Retinal pigment epithelial cell (primary cell): ENCODE data around the gene GPR158.

Experiments used
- DNase-seq: peaks from one replicate; pipeline ENCODE4 v3.0.0-alpha.2; 2010; ENCODE audit warnings: low read depth
- H3K4me3 ChIP-seq: 2 replicates; pipeline ENCODE4 v1.5.1; 2011; ENCODE audit warnings: mild to moderate bottlenecking, low read length, control low read depth, moderate library complexity
- TF ChIP-seq, protein P1 (sequence below): conservative IDR thresholded peaks from 2 replicates; pipeline ENCODE4 v1.5.1; 2011; ENCODE audit warnings: low read depth, low read length, control low read depth, inconsistent platforms

Gene GPR158

DNA sequence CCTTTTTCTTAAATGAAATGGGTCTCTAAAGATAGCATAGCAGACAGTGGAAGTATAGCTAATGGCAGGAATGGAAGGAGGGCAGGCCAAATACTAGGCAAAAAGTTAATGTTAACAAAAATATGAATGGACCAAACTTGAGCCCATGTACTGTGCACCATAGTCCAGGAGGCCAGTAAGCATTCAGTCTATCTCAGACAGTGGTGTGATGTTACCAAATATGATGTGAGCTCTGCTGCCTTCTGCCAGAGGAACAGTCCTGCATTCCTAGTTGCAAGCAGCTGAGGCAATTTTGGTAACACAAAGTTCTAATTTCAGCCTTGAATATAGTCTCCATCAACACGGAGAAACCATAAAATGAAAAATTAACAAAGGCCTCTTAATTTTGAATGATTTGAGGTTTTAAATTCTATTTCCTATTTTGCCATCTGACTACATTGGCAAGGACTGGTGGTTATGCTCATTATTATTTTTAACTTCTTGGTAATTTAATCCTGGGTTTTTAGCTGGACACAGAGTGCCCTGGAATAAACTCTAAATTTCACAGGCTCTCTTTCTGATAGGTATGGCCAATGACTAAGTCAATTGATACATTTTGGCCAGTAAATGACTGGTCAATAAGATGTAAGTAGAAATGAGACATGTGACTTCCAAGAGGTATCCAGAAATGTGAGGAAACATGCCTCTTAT, 442.2 kb downstream of the GPR158 start:
- DNase-seq = no peak
- no peak overlapping the region for H3K4me3 ChIP-seq
- TF ChIP-seq, protein P1, sequence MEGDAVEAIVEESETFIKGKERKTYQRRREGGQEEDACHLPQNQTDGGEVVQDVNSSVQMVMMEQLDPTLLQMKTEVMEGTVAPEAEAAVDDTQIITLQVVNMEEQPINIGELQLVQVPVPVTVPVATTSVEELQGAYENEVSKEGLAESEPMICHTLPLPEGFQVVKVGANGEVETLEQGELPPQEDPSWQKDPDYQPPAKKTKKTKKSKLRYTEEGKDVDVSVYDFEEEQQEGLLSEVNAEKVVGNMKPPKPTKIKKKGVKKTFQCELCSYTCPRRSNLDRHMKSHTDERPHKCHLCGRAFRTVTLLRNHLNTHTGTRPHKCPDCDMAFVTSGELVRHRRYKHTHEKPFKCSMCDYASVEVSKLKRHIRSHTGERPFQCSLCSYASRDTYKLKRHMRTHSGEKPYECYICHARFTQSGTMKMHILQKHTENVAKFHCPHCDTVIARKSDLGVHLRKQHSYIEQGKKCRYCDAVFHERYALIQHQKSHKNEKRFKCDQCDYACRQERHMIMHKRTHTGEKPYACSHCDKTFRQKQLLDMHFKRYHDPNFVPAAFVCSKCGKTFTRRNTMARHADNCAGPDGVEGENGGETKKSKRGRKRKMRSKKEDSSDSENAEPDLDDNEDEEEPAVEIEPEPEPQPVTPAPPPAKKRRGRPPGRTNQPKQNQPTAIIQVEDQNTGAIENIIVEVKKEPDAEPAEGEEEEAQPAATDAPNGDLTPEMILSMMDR = no peak

DNA sequence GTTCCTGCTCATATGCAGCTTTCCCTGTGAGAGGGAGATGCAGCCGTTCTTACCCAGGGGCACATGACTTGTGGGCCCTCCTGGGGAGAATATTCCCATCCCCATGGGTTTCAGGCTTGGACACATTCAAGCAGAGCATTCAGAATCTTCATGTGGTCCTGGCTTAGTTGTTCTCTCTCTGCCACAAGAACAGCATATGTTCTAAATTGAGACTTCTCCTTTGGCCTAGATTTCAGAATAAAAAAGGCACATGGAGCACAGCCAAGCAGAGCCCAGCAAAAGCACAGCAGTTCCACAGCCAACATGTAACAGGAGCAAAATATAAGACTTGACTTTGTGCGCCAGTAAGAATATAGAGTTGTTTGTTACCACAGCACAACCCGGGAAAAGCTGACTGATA, 452.8 kb downstream of the GPR158 start:
- TF ChIP-seq, protein P1 = no peak
- H3K4me3 ChIP-seq = no peak overlapping the region
- no peak for DNase-seq

DNA sequence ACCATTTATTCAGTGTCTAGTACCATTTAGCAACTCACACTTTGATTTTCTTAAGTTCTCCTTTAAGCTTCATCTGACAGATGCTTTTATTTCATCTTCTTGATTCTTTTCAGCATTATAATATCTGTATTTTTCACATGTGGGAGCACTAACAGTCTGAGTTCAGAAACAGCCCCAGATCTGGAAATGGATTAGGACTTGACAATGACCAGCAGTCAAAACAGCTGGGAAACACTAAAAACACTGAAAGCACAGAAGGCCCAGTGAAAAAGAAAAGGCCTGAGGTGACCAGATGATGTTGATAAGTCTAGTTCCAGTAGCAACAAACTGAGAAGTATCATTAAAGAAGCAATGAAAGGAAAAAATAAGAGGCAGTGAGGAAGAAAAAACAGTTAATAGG, 454.5 kb downstream of the GPR158 start:
- H3K4me3 ChIP-seq = no peak overlapping the region
- no peak for DNase-seq
- TF ChIP-seq, protein P1 = no peak

DNA sequence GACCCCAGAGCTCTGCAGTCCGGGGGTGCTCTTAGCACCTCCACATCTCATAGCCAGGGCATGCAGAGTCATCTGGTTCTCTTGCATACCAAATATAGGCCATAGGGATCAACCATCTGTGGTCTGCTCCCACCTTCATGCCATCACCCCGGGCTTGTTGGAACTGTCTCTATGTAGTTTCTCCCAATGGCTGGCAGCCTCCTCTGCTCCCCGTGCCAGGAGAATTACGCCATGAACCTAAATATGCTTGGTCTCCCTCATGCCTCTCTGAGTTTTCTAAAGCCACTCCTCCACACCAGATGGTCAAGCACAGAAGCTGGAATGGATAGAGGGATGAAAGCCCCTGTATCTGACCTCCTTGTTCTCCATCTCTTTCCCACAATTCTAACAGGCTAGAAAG, 456.7 kb downstream of the GPR158 start:
- DNase-seq = no peak
- TF ChIP-seq, protein P1 = no peak
- no peak overlapping the region for H3K4me3 ChIP-seq

DNA sequence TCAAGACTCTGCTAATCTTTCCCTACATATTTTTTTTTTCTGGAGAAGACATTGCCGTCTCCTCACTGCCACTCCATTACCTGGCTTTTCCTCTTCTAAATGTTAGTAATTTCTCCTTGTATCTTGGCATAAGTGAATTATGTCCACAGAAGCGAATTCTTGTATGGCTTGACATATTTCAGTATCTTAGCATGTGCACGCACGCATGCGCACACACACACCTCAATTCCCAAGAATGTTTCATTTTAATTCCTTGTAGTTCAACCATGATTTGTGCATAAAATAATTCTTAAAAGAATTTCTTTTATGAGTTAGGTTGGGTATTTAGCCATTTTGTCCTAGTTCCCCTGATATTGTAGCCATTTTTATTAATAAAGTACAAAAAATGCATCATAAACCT, 458.0 kb downstream of the GPR158 start:
- no peak overlapping the region for H3K4me3 ChIP-seq
- TF ChIP-seq, protein P1 = no peak
- no peak for DNase-seq

DNA sequence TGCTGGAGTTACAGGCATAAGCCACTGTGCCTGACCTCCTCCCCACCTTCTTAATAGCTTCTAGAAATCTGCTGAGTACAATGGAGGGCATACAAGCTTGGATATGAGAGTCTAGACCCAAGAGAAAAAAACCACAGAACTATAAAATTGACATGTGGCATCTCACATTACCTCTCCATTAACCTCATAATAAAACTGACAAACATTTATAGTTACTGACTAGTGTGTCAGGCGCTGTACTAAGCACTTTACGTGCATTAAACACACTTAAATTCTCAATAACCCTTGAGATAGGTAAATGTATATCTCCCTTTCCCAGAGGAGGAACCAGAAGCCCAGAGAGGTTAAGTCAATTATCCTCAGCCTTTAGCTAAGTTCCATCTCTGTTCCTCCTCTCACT, 458.7 kb downstream of the GPR158 start:
- no peak for DNase-seq
- TF ChIP-seq, protein P1 = no peak
- no peak overlapping the region for H3K4me3 ChIP-seq

DNA sequence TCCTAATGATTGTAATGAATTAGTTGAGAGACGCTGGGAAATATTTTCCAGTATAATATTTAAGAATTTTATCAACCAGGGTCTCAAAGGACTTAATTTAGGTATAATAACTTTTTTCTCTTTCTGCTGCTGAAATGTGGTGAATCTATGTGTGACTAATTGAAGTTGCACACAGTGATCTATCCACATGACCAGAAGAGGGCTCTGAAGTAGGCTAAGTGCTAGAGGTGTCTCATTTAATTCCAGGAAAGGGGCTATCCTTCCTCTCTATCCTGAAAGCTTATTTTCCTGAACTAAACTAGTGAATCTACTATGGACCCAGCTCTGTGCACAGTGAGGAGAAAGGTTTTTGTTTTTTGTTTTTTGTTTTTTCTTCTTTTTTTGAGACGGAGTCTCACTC, 464.8 kb downstream of the GPR158 start:
- TF ChIP-seq, protein P1 = no peak
- H3K4me3 ChIP-seq = no peak overlapping the region
- DNase-seq = no peak
